ENCODE results near the gene KCNQ2.

The KCNQ2 gene

DNA sequence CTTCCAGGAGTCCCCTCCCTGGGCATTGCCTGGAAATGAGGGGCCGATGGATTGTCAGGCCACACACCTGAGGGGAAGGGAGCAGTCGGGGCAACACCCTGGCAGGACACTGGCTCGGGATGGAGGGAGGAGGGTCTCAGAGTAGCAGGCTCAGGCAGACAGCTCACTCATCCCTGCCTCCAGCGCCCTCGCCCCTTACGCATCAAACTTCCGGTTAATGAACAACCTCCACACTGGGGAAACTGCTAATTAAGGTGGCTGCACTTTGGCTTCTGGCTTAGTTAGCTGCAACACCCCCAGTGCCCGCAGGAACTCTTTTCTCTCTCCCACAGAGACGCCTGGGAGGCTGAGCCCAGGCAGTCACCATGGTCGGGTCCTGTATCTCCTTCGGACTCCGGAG lies 98.0 kb downstream of the KCNQ2 start:
- in situ Hi-C loops (cut with HindIII; ENCODE audit: low sequenced_read_pairs): no loop called here

DNA sequence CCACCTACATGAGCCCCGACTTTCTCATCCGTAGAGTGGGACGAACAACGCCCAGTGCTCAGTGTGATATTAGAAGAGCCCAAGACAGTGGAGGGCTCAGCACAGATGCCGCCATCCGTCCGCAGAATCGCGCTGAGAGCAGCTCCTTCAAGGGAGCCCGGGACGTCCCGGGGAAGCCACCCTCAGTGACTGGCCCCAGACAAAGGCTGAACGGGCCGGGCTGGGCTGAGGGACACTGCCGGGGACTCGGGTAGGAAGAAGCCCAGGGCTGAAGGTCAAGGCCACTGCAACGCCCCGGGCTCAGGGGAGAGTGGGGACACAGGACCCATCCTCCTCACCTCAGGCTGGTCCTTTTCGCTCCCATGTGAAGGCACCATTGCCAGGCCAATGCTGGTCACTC lies 98.5 kb downstream of the KCNQ2 start:
- in situ Hi-C loops (cut with HindIII; ENCODE audit: low sequenced_read_pairs): no loop called here

DNA sequence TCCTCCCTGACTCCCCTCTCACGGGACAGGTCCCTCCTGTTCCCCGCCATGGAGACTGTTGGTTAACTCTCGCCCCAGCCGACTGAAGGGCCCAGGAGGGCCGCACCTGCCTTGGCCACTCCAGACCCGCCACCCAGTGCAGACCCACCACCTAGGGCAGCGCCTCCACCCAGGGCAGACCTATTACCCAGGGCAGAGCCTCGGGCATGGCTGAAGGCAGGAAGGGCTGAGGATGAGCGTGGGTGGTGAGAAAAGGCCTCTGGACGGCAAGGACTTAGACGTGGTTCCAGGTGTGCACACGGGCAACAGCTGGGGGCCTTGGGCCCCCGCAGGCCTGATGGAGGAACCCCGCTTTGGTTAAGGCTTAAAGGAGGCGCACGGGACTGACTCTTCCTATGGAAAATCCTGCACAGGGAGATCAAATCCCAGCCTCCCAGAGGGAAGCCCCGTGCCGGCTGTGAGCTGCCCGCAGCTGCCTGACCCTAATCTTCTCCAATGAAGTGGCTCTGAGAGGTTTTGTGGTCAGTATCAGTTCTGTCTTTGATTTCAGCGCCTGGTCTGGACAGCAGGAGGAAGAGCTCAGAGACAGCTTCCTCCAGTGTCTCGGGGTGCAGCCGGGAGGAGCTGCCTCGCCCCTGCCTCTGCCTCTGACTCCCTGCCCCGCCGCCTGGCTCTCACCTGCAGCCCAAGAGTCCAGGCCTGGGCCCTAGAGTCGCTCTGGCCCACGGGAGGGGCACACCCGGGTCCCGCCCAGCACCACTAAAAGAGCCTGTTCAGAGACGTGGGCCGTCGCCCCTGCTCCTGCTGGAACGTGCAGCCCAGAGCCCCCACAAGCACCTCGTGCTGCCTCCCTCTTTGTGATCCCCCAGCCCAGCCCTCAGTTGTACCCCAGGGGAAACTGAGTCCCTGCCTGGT lies 99.2 kb downstream of the KCNQ2 start:
- in situ Hi-C loops (cut with HindIII; ENCODE audit: low sequenced_read_pairs): no loop called here

DNA sequence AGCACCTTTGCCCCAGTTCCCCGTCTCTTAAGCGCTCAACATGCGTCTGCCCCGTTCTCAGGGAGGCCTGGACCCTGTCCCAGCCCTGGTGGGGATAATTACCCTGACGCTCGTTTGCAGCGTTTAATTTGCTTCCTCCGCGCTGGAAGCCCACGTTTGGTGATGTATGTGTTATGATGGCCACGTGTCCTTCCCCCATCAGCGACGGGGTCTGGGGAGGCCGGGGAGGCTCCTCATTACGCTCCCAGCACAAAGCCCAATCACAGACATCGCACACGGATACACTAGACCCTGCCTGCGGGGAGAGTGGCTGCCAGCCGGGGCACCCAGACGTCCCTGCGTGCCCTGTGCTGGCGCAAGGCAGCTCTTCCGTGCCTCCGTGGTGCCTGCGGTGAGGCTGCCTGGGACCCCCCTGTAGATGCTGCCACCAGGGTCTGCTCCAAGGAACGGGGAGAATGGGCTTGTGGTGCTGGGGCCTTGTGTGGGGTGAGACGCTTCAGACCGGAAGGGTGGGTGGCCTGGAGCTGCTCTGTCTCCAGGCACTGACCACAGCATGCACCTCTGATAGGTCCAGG lies 101.1 kb downstream of the KCNQ2 start:
- in situ Hi-C loops (cut with HindIII; ENCODE audit: low sequenced_read_pairs): no loop called here

DNA sequence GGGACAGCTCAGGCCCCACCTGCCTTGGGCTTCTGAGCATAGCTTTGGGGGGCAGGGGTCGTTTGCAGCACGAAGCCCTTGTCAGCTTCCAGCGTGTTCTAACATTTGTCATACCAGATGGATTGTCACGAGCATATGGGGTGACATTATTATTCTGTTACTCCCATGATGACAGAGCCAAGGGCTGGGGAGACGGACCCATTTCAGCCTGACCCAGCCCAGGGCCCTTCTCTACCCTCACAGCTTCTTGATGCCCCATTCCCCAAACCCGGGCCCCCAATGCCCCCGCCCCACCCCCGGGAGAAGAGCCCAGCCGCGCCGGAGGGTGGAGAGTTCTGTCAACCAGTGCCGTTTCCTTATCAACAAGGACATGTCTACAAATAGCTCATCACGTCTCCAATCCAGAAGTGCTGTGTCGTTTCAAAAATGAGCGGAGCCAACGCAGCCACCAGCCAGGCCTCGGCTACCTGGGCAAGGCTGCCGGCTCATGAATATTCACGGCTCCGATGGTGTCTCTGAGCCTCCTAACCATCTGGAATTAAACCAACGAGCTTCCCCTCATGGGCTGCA lies 101.8 kb downstream of the KCNQ2 start:
- in situ Hi-C loops (cut with HindIII; ENCODE audit: low sequenced_read_pairs): no loop called here

DNA sequence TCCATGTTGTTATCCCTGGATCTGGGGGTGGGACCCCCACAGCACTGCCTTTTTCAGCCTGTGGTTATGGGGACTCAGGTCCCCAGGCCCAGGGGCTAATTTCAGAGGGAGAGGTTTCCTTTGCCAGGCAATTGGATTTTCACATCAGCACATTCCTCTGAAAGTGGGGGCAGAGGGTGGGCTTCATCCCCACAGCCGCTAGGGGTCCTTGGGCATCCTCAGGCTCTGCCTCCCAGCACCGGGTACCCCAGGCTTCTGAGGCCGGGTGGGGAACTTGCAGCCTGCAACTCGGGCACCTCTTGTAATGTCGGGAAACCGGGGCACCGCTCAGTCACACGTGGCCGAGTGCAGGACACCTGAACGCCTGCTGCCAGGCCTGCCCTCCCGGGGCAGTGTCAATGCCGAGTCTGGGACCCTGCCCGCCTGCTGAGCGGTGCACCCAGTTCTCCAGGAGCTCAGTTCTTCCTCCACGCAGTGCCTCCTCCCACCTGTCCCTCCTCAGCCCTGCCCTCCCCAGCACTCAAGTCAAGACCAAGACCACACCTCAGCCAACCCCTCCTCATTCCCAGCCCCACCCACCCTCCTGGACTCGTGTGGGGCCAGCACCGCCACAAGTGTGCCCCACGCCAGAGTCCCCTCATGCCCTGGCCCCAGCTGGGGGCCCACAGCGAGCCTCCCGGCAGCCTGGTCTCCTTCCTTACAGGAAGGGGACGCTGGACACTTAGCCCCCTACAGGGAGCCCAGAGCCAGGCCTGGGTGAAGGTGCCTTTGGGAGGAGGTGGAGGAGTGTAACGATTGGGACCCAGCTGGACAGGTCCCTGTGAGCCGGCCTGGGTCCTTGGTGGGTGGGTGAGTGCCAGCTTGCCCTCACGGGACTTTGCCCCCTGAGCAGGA lies 102.5 kb downstream of the KCNQ2 start:
- in situ Hi-C loops (cut with HindIII; ENCODE audit: low sequenced_read_pairs): no loop called here

DNA sequence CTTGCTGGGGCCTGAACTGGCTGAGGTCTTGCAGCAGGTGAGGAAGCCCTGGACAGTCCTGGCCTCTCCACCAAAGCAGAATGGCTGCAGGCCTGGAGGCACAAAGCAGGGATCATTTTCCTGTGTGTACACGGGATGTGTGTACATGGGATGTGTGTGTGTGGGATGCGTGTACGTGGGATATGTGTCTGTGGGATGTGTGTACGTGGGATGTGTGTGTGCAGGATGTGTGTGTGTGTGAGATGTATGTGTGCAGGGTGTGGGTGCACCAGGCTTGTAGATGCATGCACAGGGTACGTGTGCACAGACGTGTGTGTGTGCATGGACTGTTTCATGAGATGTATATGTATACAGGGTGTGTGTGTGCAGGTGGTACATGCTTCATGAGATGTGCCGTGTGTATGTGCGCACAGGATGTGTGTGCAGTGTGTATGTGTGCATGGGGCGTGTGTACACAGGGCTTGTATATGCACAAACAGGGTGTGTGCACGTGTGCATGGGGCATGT lies 103.4 kb downstream of the KCNQ2 start:
- in situ Hi-C loops (cut with HindIII; ENCODE audit: low sequenced_read_pairs): no loop called here

DNA sequence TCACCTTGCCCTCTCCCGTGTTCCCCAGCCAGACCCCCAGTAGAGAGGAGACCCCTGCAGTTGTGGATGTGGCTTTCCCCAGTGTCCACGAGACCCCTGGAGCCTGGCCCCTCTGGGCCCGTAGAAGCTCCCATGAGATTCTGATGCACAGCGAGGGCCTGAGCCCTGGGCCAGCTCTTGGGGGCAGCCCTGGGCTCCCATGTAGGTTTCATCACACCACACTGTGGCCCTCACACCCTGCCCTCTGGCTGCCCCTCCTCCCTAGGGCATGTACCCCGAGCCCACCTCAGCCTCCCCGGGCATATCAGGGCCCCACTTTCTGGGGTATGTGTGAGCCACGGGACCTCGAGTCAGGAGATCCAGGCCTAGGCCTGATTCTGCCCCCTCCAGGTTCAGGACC lies 104.3 kb downstream of the KCNQ2 start:
- in situ Hi-C loops (cut with HindIII; ENCODE audit: low sequenced_read_pairs): no loop called here

DNA sequence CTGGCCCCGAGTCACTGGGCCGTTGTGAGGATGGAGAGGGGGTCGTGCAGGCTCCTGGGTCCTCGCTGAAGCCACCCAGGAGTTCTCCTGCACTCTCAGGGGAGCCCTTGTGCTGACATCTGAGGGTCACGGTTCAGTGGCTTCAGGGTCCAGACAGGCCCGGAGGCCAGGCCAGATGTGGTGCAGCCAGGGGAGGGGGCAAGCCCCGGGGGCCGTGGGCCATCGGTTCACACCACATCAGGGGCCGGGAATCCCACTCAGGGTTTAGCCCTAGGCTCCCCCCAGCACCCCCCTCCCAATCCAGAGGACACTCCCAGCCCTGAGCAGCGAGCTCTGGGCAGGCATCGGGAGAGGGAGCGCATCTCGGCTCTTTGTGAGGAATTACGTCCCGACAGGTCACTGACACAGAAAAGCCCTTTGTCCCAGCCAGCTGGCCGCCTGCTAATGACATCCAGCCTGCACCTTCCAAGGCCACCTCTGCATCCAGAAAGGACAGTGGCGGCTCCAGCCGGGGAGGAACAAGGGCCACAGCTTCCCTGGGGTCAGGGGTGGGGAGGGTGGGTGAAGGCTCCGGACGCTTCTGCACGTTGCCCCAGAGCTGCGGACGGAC lies 104.9 kb downstream of the KCNQ2 start:
- in situ Hi-C loops (cut with HindIII; ENCODE audit: low sequenced_read_pairs): no loop called here

DNA sequence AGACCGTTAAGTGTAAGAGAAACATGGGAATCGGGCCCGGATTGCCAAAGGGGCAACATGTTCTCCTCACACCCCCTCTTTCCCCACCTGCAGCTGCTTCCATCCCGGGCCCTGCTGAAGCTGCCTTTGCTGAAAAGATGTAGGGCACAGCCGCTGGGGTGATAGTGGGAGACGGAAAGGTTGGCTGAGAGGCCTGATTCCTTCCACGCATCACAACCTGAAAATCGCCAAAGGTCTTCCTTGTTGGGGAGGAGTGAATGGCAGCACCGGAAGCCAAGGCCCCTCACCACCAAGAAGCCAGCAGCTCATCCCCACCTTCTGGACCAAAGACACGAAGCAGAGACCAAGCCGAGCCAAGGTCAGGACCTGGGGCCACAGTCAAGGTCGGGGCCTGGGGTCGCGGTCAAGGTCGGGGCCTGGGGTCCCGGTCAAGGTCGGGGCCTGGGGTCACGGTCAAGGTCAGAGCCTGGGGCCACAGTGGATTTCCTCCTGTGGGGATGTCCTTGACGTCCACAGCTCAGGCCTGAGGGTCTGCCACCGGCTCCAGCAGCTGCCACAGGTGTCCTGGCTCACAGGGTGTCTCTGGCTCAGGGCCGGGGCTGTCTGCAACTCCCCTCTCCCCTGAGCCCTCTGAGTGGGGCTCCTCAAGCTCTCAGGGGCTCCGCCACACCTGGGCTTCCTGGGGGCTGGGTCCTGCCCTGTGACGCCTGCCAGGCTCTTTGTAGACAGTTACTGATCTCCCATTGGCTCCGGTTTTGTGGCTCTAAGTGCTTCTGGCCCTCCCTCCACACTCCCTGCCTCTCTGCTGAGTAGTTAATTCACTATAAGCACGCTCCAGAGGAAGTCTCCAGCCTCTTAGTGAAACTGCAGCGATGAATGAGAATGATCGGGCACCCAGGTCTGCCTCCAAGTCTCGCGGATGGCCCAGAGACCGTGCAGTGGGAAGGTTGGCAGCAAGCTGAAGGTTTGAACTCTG lies 105.8 kb downstream of the KCNQ2 start:
- in situ Hi-C loops (cut with HindIII; ENCODE audit: low sequenced_read_pairs): no loop called here

DNA sequence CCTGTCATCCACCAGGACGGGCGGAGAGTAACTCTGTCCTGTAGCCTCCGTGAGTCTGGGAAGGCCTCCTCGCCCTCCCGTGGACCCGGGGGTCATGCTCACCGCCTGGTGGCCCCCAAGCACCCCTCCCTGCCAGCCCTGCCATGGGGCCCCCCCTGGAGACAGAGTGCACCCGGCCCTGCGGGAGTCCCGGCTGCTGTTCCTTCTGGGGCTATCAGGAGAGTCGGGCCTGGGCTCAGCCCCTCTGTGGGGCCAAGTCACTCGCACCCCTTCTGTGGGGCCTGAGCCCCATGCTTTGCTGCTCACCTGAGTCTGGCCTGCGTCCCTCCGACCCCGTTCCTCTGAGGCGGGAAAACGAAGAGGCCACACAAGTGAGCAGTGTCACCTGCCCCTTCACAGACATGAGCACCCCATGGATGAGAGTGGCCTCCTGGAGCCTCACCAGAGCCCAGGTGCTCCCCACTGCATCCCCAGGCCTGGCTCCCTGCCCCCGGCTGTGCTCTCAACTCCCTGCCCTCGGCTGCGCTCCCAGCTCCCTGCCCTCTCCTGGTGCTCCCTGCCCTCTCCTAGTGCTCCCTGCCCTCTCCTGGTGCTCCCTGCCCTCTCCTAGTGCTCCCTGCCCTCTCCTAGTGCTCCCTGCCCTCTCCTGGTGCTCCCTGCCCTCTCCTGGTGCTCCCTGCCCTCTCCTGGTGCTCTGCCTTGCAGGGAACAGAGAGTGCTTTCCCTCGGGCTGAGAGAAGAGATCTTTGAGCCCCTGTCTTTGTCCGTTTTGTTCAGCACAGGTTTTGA lies 106.7 kb downstream of the KCNQ2 start:
- in situ Hi-C loops (cut with HindIII; ENCODE audit: low sequenced_read_pairs): no loop called here

DNA sequence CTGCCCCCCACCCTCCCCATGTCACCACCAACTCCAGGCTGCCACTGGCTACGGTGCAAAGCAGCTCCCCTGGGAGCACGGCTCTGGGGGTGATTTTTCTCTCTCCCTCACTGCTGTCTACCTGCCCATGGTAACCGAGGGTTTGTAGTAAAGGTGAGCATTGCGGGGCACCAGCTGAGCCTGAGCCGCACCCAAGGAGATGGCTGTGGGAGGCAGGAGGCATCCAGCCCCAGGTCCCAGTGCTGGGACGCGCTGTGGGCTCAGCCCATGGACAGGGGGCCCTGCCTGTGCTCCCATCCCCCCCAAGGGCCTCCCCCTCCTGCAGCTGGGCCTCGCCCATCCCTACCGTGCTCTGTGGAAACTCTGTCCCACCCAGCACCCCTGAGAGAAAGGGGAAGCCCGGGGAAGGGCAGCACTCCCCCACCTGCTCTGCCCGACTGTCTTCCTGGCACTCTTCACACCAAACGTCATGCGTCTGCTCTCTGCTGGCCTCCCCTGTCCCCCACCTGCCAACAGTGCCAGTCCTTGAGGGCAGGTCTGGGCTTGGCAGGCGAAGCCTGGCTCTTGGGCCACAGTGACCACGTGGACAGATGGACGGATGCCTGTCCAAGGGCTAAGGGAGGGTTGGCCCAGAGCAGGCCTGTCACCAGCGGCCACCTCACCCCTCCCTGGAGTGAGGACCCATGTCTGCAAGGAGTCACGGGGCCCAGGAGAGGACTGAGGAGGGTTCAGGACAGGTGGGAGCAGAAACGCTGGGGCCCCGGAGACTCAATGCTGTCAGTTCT lies 107.5 kb downstream of the KCNQ2 start:
- in situ Hi-C loops (cut with HindIII; ENCODE audit: low sequenced_read_pairs): no loop called here

DNA sequence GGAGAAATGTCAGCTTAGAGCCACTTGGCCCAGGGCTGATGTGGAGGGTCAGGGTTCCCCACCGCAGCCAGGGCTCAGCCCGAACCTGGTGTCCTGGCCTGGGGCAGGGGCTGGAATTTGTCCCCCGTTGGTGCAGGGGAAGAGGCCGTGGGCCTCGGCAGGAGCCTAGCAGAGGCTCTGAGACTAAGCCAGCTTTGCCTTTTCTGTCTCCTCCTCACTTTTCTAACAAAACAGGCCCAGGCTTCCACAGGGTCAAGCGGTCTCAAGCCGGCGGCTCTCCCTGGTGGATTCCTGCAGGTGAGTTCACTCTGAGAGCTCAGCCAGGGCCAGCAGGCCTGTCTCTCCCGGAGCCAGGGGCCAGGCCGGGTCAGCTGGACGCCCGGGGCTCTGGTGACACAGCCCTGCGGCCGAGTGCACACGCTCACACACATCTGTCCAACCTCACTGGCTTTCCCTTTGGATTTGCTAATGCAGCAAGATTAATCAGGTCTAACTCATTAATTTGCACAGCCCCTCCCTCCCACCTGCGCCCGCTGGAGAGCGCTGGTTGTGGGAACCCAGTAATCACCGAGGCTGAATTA lies 108.4 kb downstream of the KCNQ2 start:
- in situ Hi-C loops (cut with HindIII; ENCODE audit: low sequenced_read_pairs): no loop called here

DNA sequence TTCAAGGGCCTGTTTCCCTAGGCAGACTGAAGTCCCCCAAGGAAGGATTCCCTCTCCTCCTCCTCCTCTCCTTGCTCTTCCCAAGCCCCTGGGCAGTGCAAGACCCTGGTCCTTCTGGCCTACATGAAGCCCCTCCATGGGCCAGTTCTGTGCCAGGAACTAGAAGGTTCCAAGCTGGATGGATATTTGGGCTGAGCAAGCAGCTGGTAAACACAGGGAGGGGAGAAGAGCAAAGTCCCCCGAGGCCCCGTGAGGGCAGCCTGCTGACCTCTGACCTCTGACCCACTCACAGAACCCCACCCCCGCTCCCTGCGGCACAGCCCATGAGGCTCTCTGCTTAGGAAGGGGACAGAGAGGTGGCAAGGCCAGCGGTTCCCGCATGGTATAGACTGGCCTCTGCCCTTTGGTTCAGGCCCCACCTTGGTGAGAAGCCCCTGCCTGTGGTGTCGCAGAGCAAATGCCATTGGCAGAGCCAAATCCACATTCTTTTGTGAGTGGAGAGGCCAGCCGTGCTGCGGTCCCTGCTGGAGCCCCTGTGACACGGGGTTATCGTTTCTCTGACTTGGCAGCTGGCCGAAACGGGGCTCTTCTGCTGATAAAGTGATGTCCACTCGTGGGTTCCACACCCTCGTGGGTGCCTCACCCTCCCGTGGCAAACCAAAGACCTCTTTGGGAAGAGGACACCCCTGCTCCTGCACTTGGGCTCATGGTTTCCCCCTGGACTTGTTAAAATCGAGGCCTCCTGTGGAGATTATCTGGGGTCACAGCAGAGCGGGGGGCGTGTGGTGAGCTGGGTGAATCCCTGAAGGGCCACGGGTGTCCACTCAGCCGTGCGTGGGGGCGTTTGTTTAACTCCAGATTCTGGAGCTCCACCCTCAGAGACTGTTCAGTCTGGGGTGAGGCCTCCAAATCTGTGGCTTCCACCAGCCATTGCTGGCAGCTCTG lies 109.2 kb downstream of the KCNQ2 start:
- in situ Hi-C loops (cut with HindIII; ENCODE audit: low sequenced_read_pairs): no loop called here

DNA sequence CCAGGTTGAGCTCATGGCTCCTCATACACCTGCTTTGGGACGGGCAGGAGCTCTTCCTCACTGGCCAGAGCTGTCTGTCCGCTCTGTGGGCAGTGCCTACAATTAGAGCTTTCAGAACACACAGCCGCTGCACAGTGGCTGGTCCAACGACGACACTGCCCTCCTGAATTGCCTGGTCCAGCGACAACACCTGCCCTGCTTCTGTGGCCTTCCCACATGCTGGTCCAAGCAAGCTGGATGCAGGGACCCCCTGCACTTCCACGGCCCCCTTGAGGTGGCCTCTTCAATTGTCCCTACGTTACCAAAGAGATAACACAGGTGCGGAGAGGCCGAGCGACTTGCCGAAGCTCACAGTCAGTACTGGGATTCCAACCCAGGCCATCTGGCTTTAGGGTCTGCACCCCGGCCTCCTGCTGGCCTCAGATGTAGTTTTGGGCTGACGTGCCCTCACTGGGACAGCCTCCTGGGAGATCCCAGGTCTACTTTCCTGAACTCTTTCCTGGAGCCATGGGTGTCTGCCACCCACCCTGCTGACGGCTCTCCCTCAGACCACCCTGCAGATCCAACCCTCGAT lies 109.9 kb downstream of the KCNQ2 start:
- in situ Hi-C loops (cut with HindIII; ENCODE audit: low sequenced_read_pairs): no loop called here

Data from endothelial cell of hepatic sinusoid (primary cell).